HepG2 (cell line): ENCODE data around the gene SIX5. TPM values are rescaled to one million over a fixed set of nuclear protein-coding genes. Genes with fewer than 3 reads are reported as not detected.

Experiments
- ADNP ChIP-seq: sonication (generic); formaldehyde crosslinking; IDR thresholded peaks from 2 replicates; pipeline ENCODE4 v1.4.0; 2020; ENCODE audit warnings: missing genetic modification reagents
- AKAP8 ChIP-seq: sonication (generic); formaldehyde crosslinking; IDR thresholded peaks from 2 replicates; pipeline ENCODE4 v1.5.1; 2020; ENCODE audit warnings: mild to moderate bottlenecking, missing genetic modification reagents
- ASH2L ChIP-seq: fragments of 300-600, 200-600 bp; sonication (generic); IDR thresholded peaks from 2 replicates; pipeline ENCODE4 v1.7.0; 2017; ENCODE audit warnings: low read depth, mild to moderate bottlenecking, moderate library complexity, mixed read lengths, low read length; ENCODE audit not compliant: insufficient read length
- DR1 ChIP-seq: sonication (generic); formaldehyde crosslinking; IDR thresholded peaks from 2 replicates; pipeline ENCODE4 v1.8.0; 2021; ENCODE audit warnings: mild to moderate bottlenecking, missing genetic modification reagents, inconsistent platforms
- HOXA3 ChIP-seq: sonication (generic); formaldehyde crosslinking; IDR thresholded peaks from 2 replicates; pipeline ENCODE4 v1.5.0; 2020; ENCODE audit warnings: missing genetic modification reagents
- KAT8 ChIP-seq: IDR thresholded peaks from 2 replicates; pipeline ENCODE4 v1.6.1; 2016; ENCODE audit warnings: missing genetic modification reagents, missing compliant biosample characterization
- KDM6A ChIP-seq: IDR thresholded peaks from 2 replicates; pipeline ENCODE4 v1.6.1; 2016; ENCODE audit warnings: low read depth
- SMARCC2 ChIP-seq: fragments of 450-650 bp; IDR thresholded peaks from 2 replicates; pipeline ENCODE4 v1.6.1; 2017; ENCODE audit warnings: antibody characterized with exemption, mild to moderate bottlenecking
- ZNF552 ChIP-seq: sonication (generic); formaldehyde crosslinking; IDR thresholded peaks from 2 replicates; pipeline ENCODE4 v1.9.0; 2022; ENCODE audit warnings: missing genetic modification reagents, mild to moderate bottlenecking, borderline replicate concordance
- ZNF563 ChIP-seq: sonication (generic); formaldehyde crosslinking; IDR thresholded peaks from 2 replicates; pipeline ENCODE4 v1.8.0; 2022; ENCODE audit warnings: mild to moderate bottlenecking, moderate library complexity, missing genetic modification reagents
- ZNF644 ChIP-seq: IDR thresholded peaks from 2 replicates; pipeline ENCODE4 v1.6.1; 2016; ENCODE audit warnings: low read depth
- polyA plus RNA-seq, 8 experiments: library from polyadenylated mRNA; depleted of rRNA in 3 of 8; stranded (reverse) in 7 of 8; unstranded in 1 of 8; fragments of >200 nt; fragmentation: Illumina TruSeq in 4 of 8; extraction: Trizol in 4 of 8; gene quantifications; 2 replicates each; pipeline versions ENCODE4 v1.2.1 to v1.2.3, GENCODE V29; 2011 to 2016; ENCODE audit warnings: low read depth in 4 of 8, missing spikeins in 1 of 8, mixed read lengths in 1 of 8; ENCODE audit not compliant: insufficient read depth in 1 of 8
- total RNA-seq, 5 experiments: library from RNA; depleted of rRNA; stranded (reverse); fragments of >200 nt; fragmentation: Illumina TruSeq; extraction: Trizol; gene quantifications; 2 replicates each; pipeline ENCODE4 v1.2.3, GENCODE V29; 2016; ENCODE audit warnings: low read depth in 1 of 5
- TF ChIP-seq, protein P1 (sequence below): IDR thresholded peaks from 2 replicates; pipeline ENCODE4 v1.6.1; 2016
- TF ChIP-seq, protein P2 (sequence below): sonication (generic); formaldehyde crosslinking; IDR thresholded peaks from 2 replicates; pipeline ENCODE4 v1.5.1; 2020; ENCODE audit warnings: missing genetic modification reagents, mild to moderate bottlenecking, borderline replicate concordance
- TF ChIP-seq, protein P3 (sequence below): IDR thresholded peaks from 2 replicates; pipeline ENCODE4 v1.6.1; 2016; ENCODE audit warnings: low read depth, control low read depth
- TF ChIP-seq, protein P4 (sequence below): fragments of 450-650 bp; IDR thresholded peaks from 2 replicates; pipeline ENCODE4 v1.6.1; 2017; ENCODE audit warnings: mild to moderate bottlenecking
- TF ChIP-seq, protein P5 (sequence below): sonication (generic); formaldehyde crosslinking; IDR thresholded peaks from 2 replicates; pipeline ENCODE4 v1.5.0; 2020; ENCODE audit warnings: mild to moderate bottlenecking, low read depth, missing genetic modification reagents, borderline replicate concordance
- TF ChIP-seq, protein P6 (sequence below): sonication (generic); formaldehyde crosslinking; IDR thresholded peaks from 2 replicates; pipeline ENCODE4 v1.9.0; 2021; ENCODE audit warnings: missing genetic modification reagents, mild to moderate bottlenecking, borderline replicate concordance

Gene SIX5
- total and polyA plus RNA-seq, 2 of the 13 experiments (the other 11 are each of a cell fraction or from before 2014, with no cell fraction given) = 7.7 to 10.5 TPM

DNA sequence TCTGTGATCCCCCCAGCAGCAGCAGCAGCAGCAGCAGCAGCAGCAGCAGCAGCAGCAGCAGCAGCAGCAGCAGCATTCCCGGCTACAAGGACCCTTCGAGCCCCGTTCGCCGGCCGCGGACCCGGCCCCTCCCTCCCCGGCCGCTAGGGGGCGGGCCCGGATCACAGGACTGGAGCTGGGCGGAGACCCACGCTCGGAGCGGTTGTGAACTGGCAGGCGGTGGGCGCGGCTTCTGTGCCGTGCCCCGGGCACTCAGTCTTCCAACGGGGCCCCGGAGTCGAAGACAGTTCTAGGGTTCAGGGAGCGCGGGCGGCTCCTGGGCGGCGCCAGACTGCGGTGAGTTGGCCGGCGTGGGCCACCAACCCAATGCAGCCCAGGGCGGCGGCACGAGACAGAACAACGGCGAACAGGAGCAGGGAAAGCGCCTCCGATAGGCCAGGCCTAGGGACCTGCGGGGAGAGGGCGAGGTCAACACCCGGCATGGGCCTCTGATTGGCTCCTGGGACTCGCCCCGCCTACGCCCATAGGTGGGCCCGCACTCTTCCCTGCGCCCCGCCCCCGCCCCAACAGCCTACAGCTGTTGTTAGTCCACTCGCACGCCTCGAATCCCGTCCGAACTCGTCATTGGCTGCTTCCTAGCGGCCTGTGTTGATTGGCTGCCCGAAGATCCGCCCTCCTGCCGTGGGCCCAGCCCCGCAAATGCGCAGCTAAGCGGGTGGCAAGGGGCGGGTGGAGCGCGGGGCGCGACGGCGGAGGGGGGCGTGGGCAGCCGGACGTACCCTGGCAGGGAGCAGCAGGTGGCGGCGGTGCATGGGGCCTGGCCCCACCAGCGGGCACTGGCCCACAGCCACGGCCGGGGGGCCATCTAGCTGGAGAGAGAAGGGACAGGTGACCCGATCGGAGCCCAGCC, 1.4 kb upstream of the SIX5 start (continued):
- TF ChIP-seq, protein P1, sequence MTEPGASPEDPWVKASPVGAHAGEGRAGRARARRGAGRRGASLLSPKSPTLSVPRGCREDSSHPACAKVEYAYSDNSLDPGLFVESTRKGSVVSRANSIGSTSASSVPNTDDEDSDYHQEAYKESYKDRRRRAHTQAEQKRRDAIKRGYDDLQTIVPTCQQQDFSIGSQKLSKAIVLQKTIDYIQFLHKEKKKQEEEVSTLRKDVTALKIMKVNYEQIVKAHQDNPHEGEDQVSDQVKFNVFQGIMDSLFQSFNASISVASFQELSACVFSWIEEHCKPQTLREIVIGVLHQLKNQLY = 0 out of 2 replicates have a peak, but pooled peaks have one; percentile 34
- TF ChIP-seq, protein P2, sequence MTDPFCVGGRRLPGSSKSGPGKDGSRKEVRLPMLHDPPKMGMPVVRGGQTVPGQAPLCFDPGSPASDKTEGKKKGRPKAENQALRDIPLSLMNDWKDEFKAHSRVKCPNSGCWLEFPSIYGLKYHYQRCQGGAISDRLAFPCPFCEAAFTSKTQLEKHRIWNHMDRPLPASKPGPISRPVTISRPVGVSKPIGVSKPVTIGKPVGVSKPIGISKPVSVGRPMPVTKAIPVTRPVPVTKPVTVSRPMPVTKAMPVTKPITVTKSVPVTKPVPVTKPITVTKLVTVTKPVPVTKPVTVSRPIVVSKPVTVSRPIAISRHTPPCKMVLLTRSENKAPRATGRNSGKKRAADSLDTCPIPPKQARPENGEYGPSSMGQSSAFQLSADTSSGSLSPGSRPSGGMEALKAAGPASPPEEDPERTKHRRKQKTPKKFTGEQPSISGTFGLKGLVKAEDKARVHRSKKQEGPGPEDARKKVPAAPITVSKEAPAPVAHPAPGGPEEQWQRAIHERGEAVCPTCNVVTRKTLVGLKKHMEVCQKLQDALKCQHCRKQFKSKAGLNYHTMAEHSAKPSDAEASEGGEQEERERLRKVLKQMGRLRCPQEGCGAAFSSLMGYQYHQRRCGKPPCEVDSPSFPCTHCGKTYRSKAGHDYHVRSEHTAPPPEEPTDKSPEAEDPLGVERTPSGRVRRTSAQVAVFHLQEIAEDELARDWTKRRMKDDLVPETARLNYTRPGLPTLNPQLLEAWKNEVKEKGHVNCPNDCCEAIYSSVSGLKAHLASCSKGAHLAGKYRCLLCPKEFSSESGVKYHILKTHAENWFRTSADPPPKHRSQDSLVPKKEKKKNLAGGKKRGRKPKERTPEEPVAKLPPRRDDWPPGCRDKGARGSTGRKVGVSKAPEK (CRISPR knock-in tag) = no peak
- TF ChIP-seq ADNP (CRISPR knock-in tag) (no peak), ZNF552 (peak; percentile 61; the same call in 1 of the 2 replicates), AKAP8 (CRISPR knock-in tag) (peak; percentile 100), KAT8 (peak; percentile 59; the same call in 1 of the 2 replicates), ZNF644 (CRISPR knock-in tag) (no peak), DR1 (CRISPR knock-in tag) (peak; percentile 52; the same call in 1 of the 2 replicates), KDM6A (CRISPR knock-in tag) (no peak), HOXA3 (CRISPR knock-in tag) (no peak; the same call in 1 of the 2 replicates), ZNF563 (CRISPR knock-in tag) (peak; percentile 93), ASH2L (peak; percentile 31), SMARCC2 (no peak)
- TF ChIP-seq, protein P3, sequence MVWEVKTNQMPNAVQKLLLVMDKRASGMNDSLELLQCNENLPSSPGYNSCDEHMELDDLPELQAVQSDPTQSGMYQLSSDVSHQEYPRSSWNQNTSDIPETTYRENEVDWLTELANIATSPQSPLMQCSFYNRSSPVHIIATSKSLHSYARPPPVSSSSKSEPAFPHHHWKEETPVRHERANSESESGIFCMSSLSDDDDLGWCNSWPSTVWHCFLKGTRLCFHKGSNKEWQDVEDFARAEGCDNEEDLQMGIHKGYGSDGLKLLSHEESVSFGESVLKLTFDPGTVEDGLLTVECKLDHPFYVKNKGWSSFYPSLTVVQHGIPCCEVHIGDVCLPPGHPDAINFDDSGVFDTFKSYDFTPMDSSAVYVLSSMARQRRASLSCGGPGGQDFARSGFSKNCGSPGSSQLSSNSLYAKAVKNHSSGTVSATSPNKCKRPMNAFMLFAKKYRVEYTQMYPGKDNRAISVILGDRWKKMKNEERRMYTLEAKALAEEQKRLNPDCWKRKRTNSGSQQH (CRISPR knock-in tag) = 0 out of 2 replicates have a peak, but pooled peaks have one; percentile 14
- TF ChIP-seq, protein P4, sequence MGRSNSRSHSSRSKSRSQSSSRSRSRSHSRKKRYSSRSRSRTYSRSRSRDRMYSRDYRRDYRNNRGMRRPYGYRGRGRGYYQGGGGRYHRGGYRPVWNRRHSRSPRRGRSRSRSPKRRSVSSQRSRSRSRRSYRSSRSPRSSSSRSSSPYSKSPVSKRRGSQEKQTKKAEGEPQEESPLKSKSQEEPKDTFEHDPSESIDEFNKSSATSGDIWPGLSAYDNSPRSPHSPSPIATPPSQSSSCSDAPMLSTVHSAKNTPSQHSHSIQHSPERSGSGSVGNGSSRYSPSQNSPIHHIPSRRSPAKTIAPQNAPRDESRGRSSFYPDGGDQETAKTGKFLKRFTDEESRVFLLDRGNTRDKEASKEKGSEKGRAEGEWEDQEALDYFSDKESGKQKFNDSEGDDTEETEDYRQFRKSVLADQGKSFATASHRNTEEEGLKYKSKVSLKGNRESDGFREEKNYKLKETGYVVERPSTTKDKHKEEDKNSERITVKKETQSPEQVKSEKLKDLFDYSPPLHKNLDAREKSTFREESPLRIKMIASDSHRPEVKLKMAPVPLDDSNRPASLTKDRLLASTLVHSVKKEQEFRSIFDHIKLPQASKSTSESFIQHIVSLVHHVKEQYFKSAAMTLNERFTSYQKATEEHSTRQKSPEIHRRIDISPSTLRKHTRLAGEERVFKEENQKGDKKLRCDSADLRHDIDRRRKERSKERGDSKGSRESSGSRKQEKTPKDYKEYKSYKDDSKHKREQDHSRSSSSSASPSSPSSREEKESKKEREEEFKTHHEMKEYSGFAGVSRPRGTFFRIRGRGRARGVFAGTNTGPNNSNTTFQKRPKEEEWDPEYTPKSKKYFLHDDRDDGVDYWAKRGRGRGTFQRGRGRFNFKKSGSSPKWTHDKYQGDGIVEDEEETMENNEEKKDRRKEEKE = no peak
- TF ChIP-seq, protein P5, sequence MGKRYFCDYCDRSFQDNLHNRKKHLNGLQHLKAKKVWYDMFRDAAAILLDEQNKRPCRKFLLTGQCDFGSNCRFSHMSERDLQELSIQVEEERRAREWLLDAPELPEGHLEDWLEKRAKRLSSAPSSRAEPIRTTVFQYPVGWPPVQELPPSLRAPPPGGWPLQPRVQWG (CRISPR knock-in tag) = no peak
- TF ChIP-seq, protein P6, sequence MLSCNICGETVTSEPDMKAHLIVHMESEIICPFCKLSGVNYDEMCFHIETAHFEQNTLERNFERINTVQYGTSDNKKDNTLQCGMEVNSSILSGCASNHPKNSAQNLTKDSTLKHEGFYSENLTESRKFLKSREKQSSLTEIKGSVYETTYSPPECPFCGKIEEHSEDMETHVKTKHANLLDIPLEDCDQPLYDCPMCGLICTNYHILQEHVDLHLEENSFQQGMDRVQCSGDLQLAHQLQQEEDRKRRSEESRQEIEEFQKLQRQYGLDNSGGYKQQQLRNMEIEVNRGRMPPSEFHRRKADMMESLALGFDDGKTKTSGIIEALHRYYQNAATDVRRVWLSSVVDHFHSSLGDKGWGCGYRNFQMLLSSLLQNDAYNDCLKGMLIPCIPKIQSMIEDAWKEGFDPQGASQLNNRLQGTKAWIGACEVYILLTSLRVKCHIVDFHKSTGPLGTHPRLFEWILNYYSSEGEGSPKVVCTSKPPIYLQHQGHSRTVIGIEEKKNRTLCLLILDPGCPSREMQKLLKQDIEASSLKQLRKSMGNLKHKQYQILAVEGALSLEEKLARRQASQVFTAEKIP (CRISPR knock-in tag) = no peak
